ENCODE data around the gene MYF5. TPM values are rescaled to one million over a fixed set of nuclear protein-coding genes. Genes with fewer than 3 reads are reported as not detected.

Gene MYF5
- total and polyA plus RNA-seq, 9 donors, result not detected

GRCh38 chr12:80745851-80746505 is 29.3 kb downstream of the MYF5 start:
- Histone ChIP-seq H3K36me3 (no peaks in the 10 kb centered on the region), H3K27ac (no peak overlapping the region), H3K27me3 (no peaks in the 10 kb centered on the region), H3K9me3 (no peaks in the 10 kb centered on the region), H3K4me3 (no peak overlapping the region), H3K4me1 (ENCODE audit: insufficient read depth) (no peaks in the 10 kb centered on the region)
- no peak for TF ChIP-seq CTCF (IDR thresholded peaks at IDR 0.05)
- DNase-seq, result no peak
- WGBS, 3 donors, result 61 to 67% (median 64%) methylated on average over 6 of the region's 6 CpGs
- intact Hi-C loops (cut with DNase I), result no loop called here

GRCh38 chr12:80747800-80748199 is 31.1 kb downstream of the MYF5 start:
- TF ChIP-seq CTCF (IDR thresholded peaks at IDR 0.05), result no peak
- Histone ChIP-seq H3K9me3 (no peaks in the 10 kb centered on the region), H3K4me3 (no peak overlapping the region), H3K27me3 (no peaks in the 10 kb centered on the region), H3K36me3 (no peaks in the 10 kb centered on the region), H3K4me1 (ENCODE audit: insufficient read depth) (no peaks in the 10 kb centered on the region), H3K27ac (no peak overlapping the region)
- 18 to 23% (median 21%) methylated on average over 2 of the region's 2 CpGs for WGBS, 3 donors
- no peak for DNase-seq
- intact Hi-C loops (cut with DNase I), result no loop called here

GRCh38 chr12:80749456-80749855 is 32.7 kb downstream of the MYF5 start:
- H3K4me3 ChIP-seq, result no peak overlapping the region
- H3K36me3 ChIP-seq, result no peaks in the 10 kb centered on the region
- intact Hi-C loops (cut with DNase I), result no loop called here
- WGBS, 3 donors, result 63 to 77% (median 72%) methylated on average over 2 of the region's 2 CpGs
- H3K27ac ChIP-seq, result no peak overlapping the region
- DNase-seq, result no peak
- TF ChIP-seq POLR2A (IDR thresholded peaks at IDR 0.05) (no peak), EP300 (IDR thresholded peaks at IDR 0.05) (no peak), CTCF (IDR thresholded peaks at IDR 0.05) (no peak)
- H3K4me1 ChIP-seq (ENCODE audit: insufficient read depth), result no peaks in the 10 kb centered on the region
- no peaks in the 10 kb centered on the region for H3K27me3 ChIP-seq
- H3K9me3 ChIP-seq, result no peaks in the 10 kb centered on the region

- intact Hi-C loops (cut with DNase I), result no loop called here
- TF ChIP-seq EP300 (IDR thresholded peaks at IDR 0.05) (no peak), CTCF (IDR thresholded peaks at IDR 0.05) (no peak), POLR2A (IDR thresholded peaks at IDR 0.05) (no peak)
- Histone ChIP-seq H3K4me1 (ENCODE audit: insufficient read depth) (no peaks in the 10 kb centered on the region), H3K9me3 (no peaks in the 10 kb centered on the region), H3K36me3 (no peaks in the 10 kb centered on the region), H3K27ac (no peak overlapping the region), H3K4me3 (no peak overlapping the region), H3K27me3 (no peaks in the 10 kb centered on the region)
- DNase-seq, result no peak
These were observed 35.8 kb downstream of the MYF5 start for GRCh38 chr12:80752464-80752863.

All from ovary (tissue), 9 donors.